B cell (primary cell): ENCODE measurements around the gene LCE5A. TPM values are rescaled to one million over a fixed set of nuclear protein-coding genes. Genes with fewer than 3 reads are reported as not detected.
A peak's percentile ranks its signal among the peaks of the same experiment; 100 is the strongest.

Experiments used
- ATAC-seq: fragments of 200-7000 bp; cut with Tn5 transposase; one replicate; pipeline ENCODE4 v1.10.0; 2021; ENCODE audit warnings: low read depth, mild to moderate bottlenecking, moderate number of reproducible peaks, moderate library complexity
- CTCF ChIA-PET: fragments of 350-600 bp; sonication (Branson Sonifier 250); formaldehyde crosslinking; loops from one replicate; lab custom pipeline; 2021; ENCODE audit warnings: antibody characterized with exemption, inconsistent platforms; lab: Charles Lee
- POLR2A ChIA-PET: fragments of 350-600 bp; sonication (Branson Sonifier 250); formaldehyde crosslinking; loops from one replicate; lab custom pipeline; 2021; ENCODE audit warnings: antibody characterized with exemption; lab: Charles Lee
- DNase-seq: peaks from one replicate; pipeline ENCODE4 v3.0.0; 2013
- H2AFZ ChIP-seq: 2 replicates; pipeline ENCODE4 v1.6.1; 2012; ENCODE audit warnings: mild to moderate bottlenecking, low read depth, low read length; ENCODE audit not compliant: insufficient read depth, poor library complexity, severe bottlenecking
- H3K27ac ChIP-seq, 2 donors: 1 replicate in 1 of 2; 2 replicates in 1 of 2; pipeline ENCODE4 v1.5.1; 2012 to 2013; ENCODE audit warnings: low read length in 2 of 2, mild to moderate bottlenecking in 2 of 2, moderate library complexity in 1 of 2
- H3K27me3 ChIP-seq, 4 experiments: fragments of 200-600 bp in 1 of 4; sonication (generic) in 1 of 4; replicated peaks in 1 of 4; 1 replicate in 2 of 4; 2 replicates in 2 of 4; pipeline versions ENCODE4 v1.6.1 to v1.7.0; 2013 to 2016; ENCODE audit warnings: low read length in 3 of 4, mild to moderate bottlenecking in 2 of 4, mixed read lengths in 1 of 4, moderate library complexity in 1 of 4; ENCODE audit not compliant: insufficient read depth in 4 of 4, control insufficient read depth in 3 of 4; ENCODE audit errors: control extremely low read depth in 1 of 4
- H3K36me3 ChIP-seq, 2 experiments: replicated peaks in 1 of 2; 1 replicate in 1 of 2; 2 replicates in 1 of 2; pipeline versions ENCODE4 v1.6.1 to v1.7.1; 2013; ENCODE audit warnings: low read length in 1 of 2; ENCODE audit not compliant: insufficient read depth in 2 of 2, control insufficient read depth in 1 of 2; ENCODE audit errors: control extremely low read depth in 1 of 2, extremely low read depth in 1 of 2
- H3K4me1 ChIP-seq, 2 donors: fragments of 200-600 bp in 1 of 2; sonication (generic) in 1 of 2; 1 replicate in 1 of 2; 2 replicates in 1 of 2; pipeline versions ENCODE4 v1.5.1 to v1.6.1; 2013 to 2017; ENCODE audit warnings: low read length in 2 of 2; ENCODE audit not compliant: control insufficient read depth in 2 of 2, insufficient read depth in 2 of 2
- H3K4me2 ChIP-seq: replicated peaks from 2 replicates; pipeline ENCODE3; 2012; ENCODE audit warnings: mild to moderate bottlenecking, low read depth, low read length; ENCODE audit not compliant: poor library complexity, severe bottlenecking
- H3K4me3 ChIP-seq, 5 experiments: fragments of 200-600 bp in 1 of 5; sonication (generic) in 1 of 5; 1 replicate in 3 of 5; 2 replicates in 2 of 5; pipeline versions ENCODE4 v1.5.1 to v1.7.0; 2011 to 2016; ENCODE audit warnings: low read length in 4 of 5, mild to moderate bottlenecking in 4 of 5, low read depth in 2 of 5, control low read depth in 1 of 5, moderate library complexity in 1 of 5; ENCODE audit not compliant: insufficient read depth in 1 of 5; ENCODE audit errors: control extremely low read depth in 1 of 5, extremely low read depth in 1 of 5
- H3K79me2 ChIP-seq: fragments of 200-600 bp; sonication (generic); one replicate; pipeline ENCODE4 v1.6.0; 2016; ENCODE audit warnings: low read length; ENCODE audit not compliant: control insufficient read depth, insufficient read depth
- H3K9ac ChIP-seq: fragments of 200-600 bp; sonication (generic); 2 replicates; pipeline ENCODE4 v1.6.1; 2017; ENCODE audit warnings: mild to moderate bottlenecking, low read length, moderate library complexity
- H3K9me3 ChIP-seq, 3 donors: one replicate each; pipeline versions ENCODE4 v1.6.1 to v1.7.1; 2013; ENCODE audit warnings: low read length in 2 of 3; ENCODE audit not compliant: control insufficient read depth in 2 of 3, insufficient read depth in 1 of 3; ENCODE audit errors: control extremely low read depth in 1 of 3
- H4K20me1 ChIP-seq: 2 replicates; pipeline ENCODE4 v1.6.0; 2012; ENCODE audit warnings: mild to moderate bottlenecking, low read length; ENCODE audit not compliant: insufficient read depth, control insufficient read depth, poor library complexity, severe bottlenecking
- H3K27ac Mint-ChIP-seq: one replicate; pipeline ENCODE4 v1.8.0; 2021; ENCODE audit warnings: mixed read lengths
- H3K27me3 Mint-ChIP-seq: one replicate; pipeline ENCODE4 v1.8.0; 2021; ENCODE audit warnings: mixed read lengths
- H3K4me1 Mint-ChIP-seq: one replicate; pipeline ENCODE4 v1.8.0; 2021; ENCODE audit warnings: mixed read lengths
- H3K4me3 Mint-ChIP-seq: one replicate; pipeline ENCODE4 v1.8.0; 2021; ENCODE audit warnings: mixed read lengths
- H3K9me3 Mint-ChIP-seq: one replicate; pipeline ENCODE4 v1.8.0; 2022; ENCODE audit warnings: mixed read lengths; ENCODE audit not compliant: insufficient read depth
- CTCF ChIP-seq: fragments of 200-600 bp; IDR thresholded peaks from one replicate; pipeline ENCODE4 v1.8.0; 2022; ENCODE audit warnings: antibody characterized with exemption, mild to moderate bottlenecking
- EZH2 ChIP-seq: IDR thresholded peaks from 2 replicates; pipeline ENCODE4 v1.6.1; 2012; ENCODE audit warnings: borderline replicate concordance, low read depth, mild to moderate bottlenecking, moderate library complexity, low read length; ENCODE audit not compliant: insufficient read depth, poor library complexity, severe bottlenecking
- WGBS: methylation state at CpG from one replicate; pipeline ENCODE4 v1.1.5; 2013; ENCODE audit warnings: missing lambda C conversion rate; ENCODE audit not compliant: insufficient coverage; 5-methylcytosine and 5-hydroxymethylcytosine counted together
- intact Hi-C: fragments of 100-400 bp; cut with micrococcal nuclease; formaldehyde crosslinking; loops from one replicate; pipeline ENCODE4 v1.10.0; 2022
- polyA plus RNA-seq: library from polyadenylated mRNA; depleted of rRNA; stranded (reverse); fragments of >200 nt; gene quantifications from 2 replicates; pipeline ENCODE4 v1.2.3, GENCODE V29; 2012
- total RNA-seq, 2 donors: library from RNA; stranded (reverse); fragments of 120-200 nt in 1 of 2; gene quantifications; 1 replicate in 1 of 2; 2 replicates in 1 of 2; pipeline versions ENCODE4 v1.2.3 to v1.2.4, GENCODE V29; 2013 to 2022

Gene LCE5A
- total and polyA plus RNA-seq, 2 donors (not counting 1 experiment from before 2014, with no cell fraction given): not detected

- WGBS: 42% methylated on average over 16 of the region's 17 CpGs
- H4K20me1 ChIP-seq: no peaks in the 10 kb centered on the region
- ChIA-PET CTCF (no interaction called here), POLR2A (no interaction called here)
- TF ChIP-seq EZH2 (no peak), CTCF (no peak)
- H3K27ac ChIP-seq: no peak overlapping the region
- H3K4me2 ChIP-seq: no peak overlapping the region
- H3K4me3 ChIP-seq: no peak overlapping the region
- no peak overlapping the region for H2AFZ ChIP-seq
- H3K27me3 ChIP-seq: peaks cover 0 to 38% (median 18%) of the 10 kb centered on the region in 4 experiments
- no peak overlapping the region for H3K9ac ChIP-seq
- no peaks in the 10 kb centered on the region for H3K79me2 ChIP-seq
- Mint-ChIP-seq H3K4me1 (peaks cover 2% of the 10 kb centered on the region), H3K27me3 (peaks cover 58% of the 10 kb centered on the region), H3K4me3 (no peak overlapping the region), H3K27ac (no peak overlapping the region), H3K9me3 (no peaks in the 10 kb centered on the region)
- intact Hi-C loops: no loop called here
- H3K36me3 ChIP-seq: no peaks in the 10 kb centered on the region
- DNase-seq (no peak), ATAC-seq (no peak)
- H3K4me1 ChIP-seq: no peaks in the 10 kb centered on the region
- no peaks in the 10 kb centered on the region for H3K9me3 ChIP-seq
Observed at GRCh38 chr1:152514715-152515433, 4.3 kb downstream of the LCE5A start.

DNA sequence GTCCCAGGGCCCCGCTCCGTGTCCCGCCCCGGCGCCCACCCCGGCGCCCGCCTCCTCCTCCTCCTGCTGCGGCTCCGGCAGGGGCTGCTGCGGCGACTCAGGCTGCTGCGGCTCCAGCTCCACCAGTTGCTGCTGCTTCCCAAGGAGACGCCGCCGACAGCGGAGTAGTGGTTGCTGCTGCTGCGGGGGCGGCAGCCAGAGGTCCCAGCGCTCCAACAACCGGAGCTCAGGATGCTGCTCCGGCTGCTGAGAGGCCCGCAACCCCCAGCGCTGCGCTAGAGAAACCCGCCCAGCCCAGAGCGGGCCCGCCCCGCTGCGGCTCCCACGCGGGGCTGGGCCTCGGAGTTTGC, 4.8 kb downstream of the LCE5A start:
- H3K4me2 ChIP-seq: no peak overlapping the region
- no peak overlapping the region for H3K4me3 Mint-ChIP-seq
- H4K20me1 ChIP-seq: no peaks in the 10 kb centered on the region
- H3K36me3 ChIP-seq: no peaks in the 10 kb centered on the region
- POLR2A ChIA-PET: no interaction called here
- H3K9me3 Mint-ChIP-seq: no peaks in the 10 kb centered on the region
- TF ChIP-seq EZH2 (no peak), CTCF (no peak)
- peak overlapping the region; percentile 32 for H2AFZ ChIP-seq
- WGBS: 9% methylated on average over 31 of the region's 33 CpGs
- no peaks in the 10 kb centered on the region for H3K9me3 ChIP-seq
- H3K79me2 ChIP-seq: no peaks in the 10 kb centered on the region
- intact Hi-C loops: no loop called here
- no peak for DNase-seq
- CTCF ChIA-PET: no interaction called here
- H3K4me1 Mint-ChIP-seq: peaks cover 2% of the 10 kb centered on the region
- H3K27ac Mint-ChIP-seq: no peak overlapping the region
- H3K9ac ChIP-seq: no peak overlapping the region
- H3K27ac ChIP-seq: no peak overlapping the region
- ATAC-seq: no peak
- peaks cover 56% of the 10 kb centered on the region for H3K27me3 Mint-ChIP-seq
- no peak overlapping the region for H3K4me3 ChIP-seq
- no peaks in the 10 kb centered on the region for H3K4me1 ChIP-seq
- H3K27me3 ChIP-seq: peaks cover 0 to 38% (median 18%) of the 10 kb centered on the region in 4 experiments
